GM12878 (cell line): ENCODE results near the gene TMEM109. TPM values are rescaled to one million over a fixed set of nuclear protein-coding genes. Genes with fewer than 3 reads are reported as not detected.

Experiments used
- ATAC-seq: fragments of 200-7000 bp; cut with Tn5 transposase; 3 replicates; pipeline ENCODE4 v1.9.1; 2020; ENCODE audit warnings: mild to moderate bottlenecking, moderate library complexity
- BruUV-seq: library from RNA; stranded (reverse); fragments of 400-500 nt; replicated peaks from 2 replicates; lab custom pipeline; 2021; lab: Mats Ljungman, UMichigan
- CTCF ChIA-PET: fragments of 300-600 bp; sonication (Branson Sonifier 250); formaldehyde crosslinking; extraction: SDS; loops from one replicate; lab custom pipeline; 2021; ENCODE audit warnings: inconsistent platforms; lab: Yijun Ruan, JAX
- POLR2A ChIA-PET: fragments of 350-600 bp; formaldehyde crosslinking; extraction: SDS; loops from one replicate; lab custom pipeline; 2021; ENCODE audit warnings: inconsistent platforms; lab: Charles Lee
- RAD21 ChIA-PET: fragments of 300-600 bp; sonication (Branson Sonifier 250); formaldehyde crosslinking; loops from one replicate; lab custom pipeline; 2023; ENCODE audit warnings: antibody characterized with exemption; ENCODE audit not compliant: unreplicated experiment; lab: Charles Lee
- SMC1A ChIA-PET: fragments of 300-600 bp; sonication (Branson Sonifier 250); formaldehyde crosslinking; loops from one replicate; lab custom pipeline; 2023; ENCODE audit not compliant: unreplicated experiment, uncharacterized antibody; lab: Charles Lee
- DNase-seq: peaks from one replicate; pipeline ENCODE4 v3.0.0-alpha.2; 2011; ENCODE audit warnings: low read depth, low spot score
- FAIRE-seq: peaks from 3 replicates; lab custom pipeline; 2011; peaks lifted over from hg19 to GRCh38; lab: Jason Lieb, UNC
- H2AFZ ChIP-seq: 2 replicates; pipeline ENCODE4 v1.6.0; 2011; ENCODE audit warnings: low read depth, low read length, control low read depth; ENCODE audit not compliant: control insufficient read depth
- H3K27ac ChIP-seq: 2 replicates; pipeline ENCODE4 v1.5.1; 2011; ENCODE audit warnings: control low read depth; ENCODE audit not compliant: control insufficient read depth, insufficient read depth
- H3K27me3 ChIP-seq, 2 experiments: replicated peaks in 1 of 2; 2 replicates each; pipeline versions ENCODE4 v1.6.0 to v1.6.1; 2011; ENCODE audit warnings: low read length in 1 of 2; ENCODE audit not compliant: control insufficient read depth in 2 of 2, insufficient read depth in 2 of 2
- H3K36me3 ChIP-seq, 2 experiments: 2 replicates each; pipeline ENCODE4 v1.5.1; 2011; ENCODE audit warnings: low read length in 1 of 2; ENCODE audit not compliant: control insufficient read depth in 2 of 2, insufficient read depth in 2 of 2
- H3K4me1 ChIP-seq: 2 replicates; pipeline ENCODE4 v1.6.1; 2011; ENCODE audit warnings: mild to moderate bottlenecking, low read length, moderate library complexity, mixed read lengths; ENCODE audit not compliant: control insufficient read depth, insufficient read depth
- H3K4me2 ChIP-seq: 2 replicates; pipeline ENCODE4 v1.6.0; 2011; ENCODE audit warnings: control low read depth; ENCODE audit not compliant: control insufficient read depth, insufficient read depth
- H3K4me3 ChIP-seq: fragments of 200-600 bp; sonication (generic); 2 replicates; pipeline ENCODE4 v1.5.1; 2016
- H3K79me2 ChIP-seq: 2 replicates; pipeline ENCODE4 v1.6.0; 2011; ENCODE audit warnings: low read length; ENCODE audit not compliant: control insufficient read depth, insufficient read depth
- H3K9ac ChIP-seq: 2 replicates; pipeline ENCODE4 v1.8.0; 2011; ENCODE audit warnings: low read length, control low read depth, mixed read lengths; ENCODE audit not compliant: control insufficient read depth, insufficient read depth
- H3K9me3 ChIP-seq: replicated peaks from 3 replicates; pipeline ENCODE4 v1.5.1; 2011; ENCODE audit warnings: mild to moderate bottlenecking, low read length; ENCODE audit not compliant: control insufficient read depth, insufficient read depth
- H4K20me1 ChIP-seq: 2 replicates; pipeline ENCODE4 v1.6.0; 2011; ENCODE audit not compliant: control insufficient read depth, insufficient read depth
- ASH2L ChIP-seq: fragments of 300-600, 200-600 bp; sonication (generic); IDR thresholded peaks from 2 replicates; pipeline ENCODE4 v1.6.1; 2017; ENCODE audit warnings: low read depth, mild to moderate bottlenecking, borderline replicate concordance
- BCL11A ChIP-seq: IDR thresholded peaks from 2 replicates; pipeline ENCODE4 v1.6.1; 2011; ENCODE audit warnings: low read depth, low read length
- EED ChIP-seq: sonication (generic); IDR thresholded peaks from 2 replicates; pipeline ENCODE4 v1.6.1; 2016; ENCODE audit warnings: antibody characterized with exemption, low read depth
- EGR1 ChIP-seq, 2 experiments: IDR thresholded peaks; 1 replicate in 1 of 2; 2 replicates in 1 of 2; pipeline ENCODE4 v1.6.1; 2011 to 2012; ENCODE audit warnings: low read depth in 2 of 2, low read length in 2 of 2, borderline replicate concordance in 1 of 2, mild to moderate bottlenecking in 1 of 2, moderate library complexity in 1 of 2
- KDM1A ChIP-seq: fragments of 200-600 bp; sonication (generic); IDR thresholded peaks from 2 replicates; pipeline ENCODE4 v1.6.1; 2016; ENCODE audit warnings: borderline replicate concordance
- KLF5 ChIP-seq: fragments of 450-650 bp; IDR thresholded peaks from 2 replicates; pipeline ENCODE4 v1.6.1; 2014; ENCODE audit warnings: mild to moderate bottlenecking; ENCODE audit not compliant: partially characterized antibody
- PAX5 ChIP-seq: IDR thresholded peaks from 2 replicates; pipeline ENCODE4 v1.6.1; 2011; ENCODE audit warnings: low read depth, low read length, borderline replicate concordance
- RBBP5 ChIP-seq: fragments of 200-600 bp; sonication (generic); conservative IDR thresholded peaks from 2 replicates; pipeline ENCODE4 v1.6.1; 2016
- RELA ChIP-seq: fragments of 450-650 bp; IDR thresholded peaks from 2 replicates; pipeline ENCODE4 v1.8.0; 2014; ENCODE audit warnings: borderline replicate concordance; ENCODE audit not compliant: partially characterized antibody
- SIN3A ChIP-seq: IDR thresholded peaks from 2 replicates; pipeline ENCODE4 v1.6.1; 2012; ENCODE audit warnings: low read depth, low read length, improper control_type of control experiment
- SUPT20H ChIP-seq: IDR thresholded peaks from 2 replicates; pipeline ENCODE4 v1.6.1; 2011; ENCODE audit warnings: low read depth, mild to moderate bottlenecking, low read length, moderate library complexity, borderline replicate concordance; ENCODE audit not compliant: control insufficient read depth
- WGBS: methylation state at CpG from one replicate; pipeline ENCODE4 v1.1.6; 2016; ENCODE audit warnings: low lambda C conversion rate; ENCODE audit not compliant: insufficient replicate concordance, insufficient coverage; ENCODE audit errors: missing lambda C conversion rate; 5-methylcytosine and 5-hydroxymethylcytosine counted together
- in situ Hi-C: fragments of 300-500 bp; cut with MboI; formaldehyde crosslinking; loops from 9 replicates; pipeline ENCODE4 v1.14.3; 2018; ENCODE audit warnings: mixed read lengths
- intact Hi-C: fragments of 100-400 bp; cut with micrococcal nuclease; formaldehyde crosslinking; loops from one replicate; pipeline ENCODE4 v1.14.2; 2022; ENCODE audit not compliant: unreplicated experiment
- polyA plus RNA-seq, 11 experiments: library from polyadenylated mRNA; depleted of rRNA in 4 of 11; unstranded in 6 of 11; stranded (reverse) in 5 of 11; fragments of >200 nt; fragmentation: Nextera tagmentation in 4 of 11; fragmentation: Illumina TruSeq in 1 of 11; extraction: Ambion mirVana in 4 of 11; extraction: Trizol in 1 of 11; gene quantifications; 1 replicate in 1 of 11; 2 replicates in 10 of 11; pipeline versions ENCODE4 v1.2.1 to v1.2.3, GENCODE V29; 2011 to 2016; ENCODE audit warnings: inconsistent platforms in 2 of 11, missing spikeins in 2 of 11, low read depth in 1 of 11
- total RNA-seq, 4 experiments: library from RNA; depleted of rRNA in 3 of 4; stranded (reverse); fragments of >200 nt in 3 of 4; fragmentation: Illumina TruSeq in 1 of 4; extraction: Trizol in 1 of 4; gene quantifications; 2 replicates each; pipeline versions ENCODE4 v1.2.1 to v1.2.3, GENCODE V29; 2013 to 2021
- TF ChIP-seq, protein P1 (sequence below): fragments of 150-350 bp; IDR thresholded peaks from 2 replicates; pipeline ENCODE4 v1.6.1; 2016; ENCODE audit warnings: low read depth, low read length
- TF ChIP-seq, protein P2 (sequence below): IDR thresholded peaks from 2 replicates; pipeline ENCODE4 v1.6.1; 2012; ENCODE audit warnings: low read length, inconsistent platforms
- TF ChIP-seq, protein P3 (sequence below): fragments of 450-650 bp; IDR thresholded peaks from 2 replicates; pipeline ENCODE4 v1.6.1; 2016; ENCODE audit warnings: mild to moderate bottlenecking

TMEM109 gene
- total and polyA plus RNA-seq, 10 of the 15 experiments (the other 5 are each of a cell fraction or from before 2014, with no cell fraction given) = 21.9 to 199 (median 85.2) TPM

DNA sequence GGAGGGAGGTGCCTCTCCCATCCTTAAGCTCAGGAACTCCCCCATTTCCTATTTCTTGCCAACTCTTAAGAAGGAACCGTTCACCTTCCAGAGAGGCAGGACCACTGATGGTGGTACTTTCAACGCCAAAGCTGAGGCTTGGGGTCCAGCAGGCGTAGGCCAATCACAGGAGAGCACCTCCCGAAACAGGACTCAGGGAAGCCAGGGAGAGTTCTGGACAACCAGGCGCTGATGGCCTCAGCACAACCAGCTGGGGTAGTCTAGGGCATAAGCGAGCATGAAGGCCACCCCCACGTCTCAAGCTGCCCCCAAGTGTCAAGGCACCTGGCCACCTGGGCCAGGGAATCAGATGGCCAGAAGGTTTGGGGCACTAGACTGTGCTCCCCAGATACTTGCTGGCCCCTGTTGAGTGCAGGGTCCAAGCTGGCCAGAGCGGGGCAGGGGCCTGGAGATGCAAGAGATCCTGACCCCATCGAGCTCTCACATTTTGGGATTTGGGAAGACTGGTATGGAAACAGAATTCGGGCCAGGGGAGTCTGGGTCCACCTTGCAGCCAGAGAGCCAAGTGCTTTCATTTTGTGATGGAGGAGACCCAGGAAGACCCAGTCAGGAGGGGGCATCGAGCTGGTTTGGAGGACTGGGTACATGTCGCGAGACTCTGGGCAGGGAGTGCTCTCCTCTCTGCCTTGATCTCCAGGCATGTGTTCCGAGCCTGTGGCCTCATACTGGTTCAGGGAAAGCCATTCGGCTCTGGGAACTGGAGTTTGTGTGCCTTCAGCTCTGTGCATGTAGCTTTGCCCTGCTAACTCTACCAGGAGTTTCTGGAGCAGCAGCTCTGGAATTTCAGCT, 58.4 kb downstream of the TMEM109 start:
- Histone ChIP-seq H2AFZ (no peak overlapping the region), H3K36me3 (no peaks in the 10 kb centered on the region), H3K27me3 (no peaks in the 10 kb centered on the region), H3K4me2 (no peak overlapping the region), H3K27ac (no peak overlapping the region), H3K4me3 (no peak overlapping the region), H3K4me1 (peaks cover 6% of the 10 kb centered on the region; the same call in 1 of the 2 replicates), H3K9me3 (peaks cover 3% of the 10 kb centered on the region; the same call in 2 of the 3 replicates), H4K20me1 (no peaks in the 10 kb centered on the region), H3K9ac (no peak overlapping the region), H3K79me2 (no peaks in the 10 kb centered on the region)
- ChIA-PET POLR2A (no interaction called here), RAD21 (interaction anchor here (1.4 to 3.7 kb wide), 2 partner anchors 69 to 84 kb away, joined by 3 to 27 read pairs; no protein-coding TSS in a partner anchor), CTCF (interaction anchor here (0.7 to 3.8 kb wide), 8 partner anchors 8 to 160 kb away, joined by 3 to 21 read pairs (median 5); no protein-coding TSS in a partner anchor), SMC1A (interaction anchor here (1.1 to 4.5 kb wide), 4 partner anchors 56 to 216 kb away, joined by 3 to 29 read pairs (median 4); no protein-coding TSS in a partner anchor)
- no peak for FAIRE-seq
- WGBS = 61% methylated on average over 15 of the region's 15 CpGs
- intact Hi-C loops = no loop called here
- TF ChIP-seq, protein P1, sequence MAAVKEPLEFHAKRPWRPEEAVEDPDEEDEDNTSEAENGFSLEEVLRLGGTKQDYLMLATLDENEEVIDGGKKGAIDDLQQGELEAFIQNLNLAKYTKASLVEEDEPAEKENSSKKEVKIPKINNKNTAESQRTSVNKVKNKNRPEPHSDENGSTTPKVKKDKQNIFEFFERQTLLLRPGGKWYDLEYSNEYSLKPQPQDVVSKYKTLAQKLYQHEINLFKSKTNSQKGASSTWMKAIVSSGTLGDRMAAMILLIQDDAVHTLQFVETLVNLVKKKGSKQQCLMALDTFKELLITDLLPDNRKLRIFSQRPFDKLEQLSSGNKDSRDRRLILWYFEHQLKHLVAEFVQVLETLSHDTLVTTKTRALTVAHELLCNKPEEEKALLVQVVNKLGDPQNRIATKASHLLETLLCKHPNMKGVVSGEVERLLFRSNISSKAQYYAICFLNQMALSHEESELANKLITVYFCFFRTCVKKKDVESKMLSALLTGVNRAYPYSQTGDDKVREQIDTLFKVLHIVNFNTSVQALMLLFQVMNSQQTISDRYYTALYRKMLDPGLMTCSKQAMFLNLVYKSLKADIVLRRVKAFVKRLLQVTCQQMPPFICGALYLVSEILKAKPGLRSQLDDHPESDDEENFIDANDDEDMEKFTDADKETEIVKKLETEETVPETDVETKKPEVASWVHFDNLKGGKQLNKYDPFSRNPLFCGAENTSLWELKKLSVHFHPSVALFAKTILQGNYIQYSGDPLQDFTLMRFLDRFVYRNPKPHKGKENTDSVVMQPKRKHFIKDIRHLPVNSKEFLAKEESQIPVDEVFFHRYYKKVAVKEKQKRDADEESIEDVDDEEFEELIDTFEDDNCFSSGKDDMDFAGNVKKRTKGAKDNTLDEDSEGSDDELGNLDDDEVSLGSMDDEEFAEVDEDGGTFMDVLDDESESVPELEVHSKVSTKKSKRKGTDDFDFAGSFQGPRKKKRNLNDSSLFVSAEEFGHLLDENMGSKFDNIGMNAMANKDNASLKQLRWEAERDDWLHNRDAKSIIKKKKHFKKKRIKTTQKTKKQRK = no peak
- TF ChIP-seq RBBP5 = no peak
- TF ChIP-seq KDM1A = no peak
- TF ChIP-seq, protein P2, sequence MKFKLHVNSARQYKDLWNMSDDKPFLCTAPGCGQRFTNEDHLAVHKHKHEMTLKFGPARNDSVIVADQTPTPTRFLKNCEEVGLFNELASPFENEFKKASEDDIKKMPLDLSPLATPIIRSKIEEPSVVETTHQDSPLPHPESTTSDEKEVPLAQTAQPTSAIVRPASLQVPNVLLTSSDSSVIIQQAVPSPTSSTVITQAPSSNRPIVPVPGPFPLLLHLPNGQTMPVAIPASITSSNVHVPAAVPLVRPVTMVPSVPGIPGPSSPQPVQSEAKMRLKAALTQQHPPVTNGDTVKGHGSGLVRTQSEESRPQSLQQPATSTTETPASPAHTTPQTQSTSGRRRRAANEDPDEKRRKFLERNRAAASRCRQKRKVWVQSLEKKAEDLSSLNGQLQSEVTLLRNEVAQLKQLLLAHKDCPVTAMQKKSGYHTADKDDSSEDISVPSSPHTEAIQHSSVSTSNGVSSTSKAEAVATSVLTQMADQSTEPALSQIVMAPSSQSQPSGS = no peak
- TF ChIP-seq ASH2L = no peak
- no peak for TF ChIP-seq RELA
- TF ChIP-seq, protein P3, sequence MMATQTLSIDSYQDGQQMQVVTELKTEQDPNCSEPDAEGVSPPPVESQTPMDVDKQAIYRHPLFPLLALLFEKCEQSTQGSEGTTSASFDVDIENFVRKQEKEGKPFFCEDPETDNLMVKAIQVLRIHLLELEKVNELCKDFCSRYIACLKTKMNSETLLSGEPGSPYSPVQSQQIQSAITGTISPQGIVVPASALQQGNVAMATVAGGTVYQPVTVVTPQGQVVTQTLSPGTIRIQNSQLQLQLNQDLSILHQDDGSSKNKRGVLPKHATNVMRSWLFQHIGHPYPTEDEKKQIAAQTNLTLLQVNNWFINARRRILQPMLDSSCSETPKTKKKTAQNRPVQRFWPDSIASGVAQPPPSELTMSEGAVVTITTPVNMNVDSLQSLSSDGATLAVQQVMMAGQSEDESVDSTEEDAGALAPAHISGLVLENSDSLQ = no peak
- TF ChIP-seq EGR1 (IDR thresholded peaks at IDR 0.05; ENCODE audit: borderline replicate concordance in 1 of 2, low read depth in 2 of 2, low read length in 2 of 2) = no peak
- no peak for TF ChIP-seq BCL11A
- no peak for TF ChIP-seq SIN3A
- no peak for TF ChIP-seq PAX5
- no peak for TF ChIP-seq KLF5
- TF ChIP-seq SUPT20H = no peak
- no peak for TF ChIP-seq EED
- no peak for ATAC-seq
- DNase-seq = no peak
- no TSS peak for BruUV-seq
- in situ Hi-C loops = no loop called here
